Large intestine (tissue), 3 donors: ENCODE results near the gene STARD7. TPM values are rescaled to one million over a fixed set of nuclear protein-coding genes. Genes with fewer than 3 reads are reported as not detected.
A peak's percentile ranks its signal among the peaks of the same experiment; 100 is the strongest.

Experiments
- DNase-seq, 2 donors: peaks; one replicate each; pipeline versions ENCODE4 v3.0.0 to v3.0.0-alpha.2; 2013
- H3K27ac ChIP-seq: one replicate; pipeline ENCODE4 v1.5.1; 2013; ENCODE audit warnings: low read length
- H3K27me3 ChIP-seq: 2 replicates; pipeline ENCODE4 v1.6.1; 2013; ENCODE audit warnings: low read length; ENCODE audit not compliant: control insufficient read depth, insufficient read depth
- H3K36me3 ChIP-seq: 2 replicates; pipeline ENCODE4 v1.6.1; 2013; ENCODE audit warnings: low read length; ENCODE audit not compliant: control insufficient read depth, insufficient read depth
- H3K4me1 ChIP-seq: one replicate; pipeline ENCODE4 v1.6.1; 2013; ENCODE audit warnings: low read length; ENCODE audit not compliant: control insufficient read depth, insufficient read depth
- H3K4me3 ChIP-seq: one replicate; pipeline ENCODE4 v1.5.1; 2013; ENCODE audit warnings: low read length
- H3K9me3 ChIP-seq: one replicate; pipeline ENCODE4 v1.6.1; 2013; ENCODE audit warnings: mild to moderate bottlenecking, low read depth, low read length, moderate library complexity; ENCODE audit not compliant: control insufficient read depth
- WGBS: methylation state at CpG from one replicate; pipeline ENCODE4 v1.1.5; 2013; ENCODE audit warnings: low lambda C conversion rate; ENCODE audit not compliant: insufficient coverage; 5-methylcytosine and 5-hydroxymethylcytosine counted together
- polyA plus RNA-seq: library from polyadenylated mRNA; unstranded; fragments of 120-200 nt; gene quantifications from one replicate; pipeline ENCODE4 v1.2.1, GENCODE V29; 2013

The STARD7 gene
- polyA plus RNA-seq, 1 donor: 121 TPM

GRCh38 chr2:96213379-96213778 is 4.8 kb upstream of the STARD7 start:
- DNase-seq: no peak
- Histone ChIP-seq H3K4me3 (no peak overlapping the region), H3K9me3 (no peaks in the 10 kb centered on the region), H3K36me3 (no peaks in the 10 kb centered on the region), H3K27me3 (no peaks in the 10 kb centered on the region), H3K4me1 (peaks cover 6% of the 10 kb centered on the region), H3K27ac (no peak overlapping the region)
- no CpG with 5 or more reads among the region's 12 CpGs for WGBS

- Histone ChIP-seq H3K4me3 (no peak overlapping the region), H3K9me3 (no peaks in the 10 kb centered on the region), H3K4me1 (peaks cover 6% of the 10 kb centered on the region), H3K27me3 (no peaks in the 10 kb centered on the region), H3K36me3 (no peaks in the 10 kb centered on the region), H3K27ac (no peak overlapping the region)
- 100% methylated on average over 1 of the region's 4 CpGs for WGBS
- DNase-seq: no peak
Observed at GRCh38 chr2:96212339-96212738, 3.7 kb upstream of the STARD7 start.

GRCh38 chr2:96209729-96210085 is 1.1 kb upstream of the STARD7 start:
- H3K4me3 ChIP-seq: peak overlapping the region; percentile 97

GRCh38 chr2:96209011-96209728 is 543 bp upstream of the STARD7 start:
- DNase-seq: peak in 1 of 2 donors; percentile 40
- Histone ChIP-seq H3K9me3 (no peaks in the 10 kb centered on the region), H3K27ac (peak overlapping the region; percentile 99), H3K27me3 (no peaks in the 10 kb centered on the region), H3K36me3 (no peaks in the 10 kb centered on the region), H3K4me3 (peak overlapping the region; percentile 97), H3K4me1 (peaks cover 20% of the 10 kb centered on the region)
- no CpG with 5 or more reads among the region's 21 CpGs for WGBS

More at GRCh38 chr2:96209729-96210085, 1.1 kb upstream of the STARD7 start:
- Histone ChIP-seq H3K36me3 (no peaks in the 10 kb centered on the region), H3K4me1 (peaks cover 22% of the 10 kb centered on the region), H3K9me3 (no peaks in the 10 kb centered on the region), H3K27me3 (no peaks in the 10 kb centered on the region), H3K27ac (no peak overlapping the region)
- no CpG with 5 or more reads among the region's 9 CpGs for WGBS
- DNase-seq: no peak

GRCh38 chr2:96207774-96208142 is 869 bp downstream of the STARD7 start:
- no peak for DNase-seq
- no CpG with 5 or more reads among the region's 12 CpGs for WGBS
- Histone ChIP-seq H3K27me3 (no peaks in the 10 kb centered on the region), H3K4me1 (peaks cover 27% of the 10 kb centered on the region), H3K27ac (peak overlapping the region; percentile 84), H3K9me3 (no peaks in the 10 kb centered on the region), H3K4me3 (peak overlapping the region; percentile 97), H3K36me3 (no peaks in the 10 kb centered on the region)

- H3K4me1 ChIP-seq: peaks cover 32% of the 10 kb centered on the region
- 7% methylated on average over 2 of the region's 11 CpGs for WGBS
- peak in 1 of 2 donors; percentile 38 for DNase-seq
Observed at GRCh38 chr2:96207073-96207773, 1.4 kb downstream of the STARD7 start.

GRCh38 chr2:96205888-96206287 is 2.7 kb downstream of the STARD7 start:
- Histone ChIP-seq H3K4me1 (peaks cover 35% of the 10 kb centered on the region), H3K4me3 (no peak overlapping the region), H3K36me3 (no peaks in the 10 kb centered on the region), H3K27ac (peak overlapping the region; percentile 34), H3K9me3 (no peaks in the 10 kb centered on the region), H3K27me3 (no peaks in the 10 kb centered on the region)
- DNase-seq: peak in 1 of 2 donors; percentile 43

More at GRCh38 chr2:96207073-96207773, 1.4 kb downstream of the STARD7 start:
- Histone ChIP-seq H3K27ac (peak overlapping the region; percentile 84), H3K9me3 (no peaks in the 10 kb centered on the region), H3K4me3 (peak overlapping the region; percentile 97), H3K36me3 (no peaks in the 10 kb centered on the region), H3K27me3 (no peaks in the 10 kb centered on the region)

GRCh38 chr2:96204836-96205624 is 3.6 kb downstream of the STARD7 start:
- DNase-seq: no peak
- Histone ChIP-seq H3K27ac (no peak overlapping the region), H3K36me3 (no peaks in the 10 kb centered on the region), H3K4me1 (peaks cover 35% of the 10 kb centered on the region), H3K9me3 (no peaks in the 10 kb centered on the region), H3K27me3 (no peaks in the 10 kb centered on the region), H3K4me3 (no peak overlapping the region)
- 67% methylated on average over 2 of the region's 6 CpGs for WGBS

GRCh38 chr2:96203130-96204028 is 5.2 kb downstream of the STARD7 start:
- Histone ChIP-seq H3K27me3 (no peaks in the 10 kb centered on the region), H3K9me3 (no peaks in the 10 kb centered on the region), H3K36me3 (no peaks in the 10 kb centered on the region), H3K27ac (peak overlapping the region; percentile 64), H3K4me1 (peaks cover 31% of the 10 kb centered on the region), H3K4me3 (no peak overlapping the region)
- DNase-seq: peak in 1 of 2 donors; percentile 41
- WGBS: 40% methylated on average over 1 of the region's 9 CpGs
